ENCODE measurements around the gene RAPGEF1.

GRCh38 chr9:131671133-131671520, 68.7 kb downstream of the RAPGEF1 start:
- no peak for TF ChIP-seq ZNF274 (IDR thresholded peaks at IDR 0.05; ENCODE audit: low read length)
- no peak for TF ChIP-seq ZNF274 (tag by site-specific recombination; IDR thresholded peaks at IDR 0.05; ENCODE audit: borderline replicate concordance)
- TF ChIP-seq TRIM28 (IDR thresholded peaks at IDR 0.05; ENCODE audit: borderline replicate concordance, low read length): no peak
- TF ChIP-seq, protein P1, sequence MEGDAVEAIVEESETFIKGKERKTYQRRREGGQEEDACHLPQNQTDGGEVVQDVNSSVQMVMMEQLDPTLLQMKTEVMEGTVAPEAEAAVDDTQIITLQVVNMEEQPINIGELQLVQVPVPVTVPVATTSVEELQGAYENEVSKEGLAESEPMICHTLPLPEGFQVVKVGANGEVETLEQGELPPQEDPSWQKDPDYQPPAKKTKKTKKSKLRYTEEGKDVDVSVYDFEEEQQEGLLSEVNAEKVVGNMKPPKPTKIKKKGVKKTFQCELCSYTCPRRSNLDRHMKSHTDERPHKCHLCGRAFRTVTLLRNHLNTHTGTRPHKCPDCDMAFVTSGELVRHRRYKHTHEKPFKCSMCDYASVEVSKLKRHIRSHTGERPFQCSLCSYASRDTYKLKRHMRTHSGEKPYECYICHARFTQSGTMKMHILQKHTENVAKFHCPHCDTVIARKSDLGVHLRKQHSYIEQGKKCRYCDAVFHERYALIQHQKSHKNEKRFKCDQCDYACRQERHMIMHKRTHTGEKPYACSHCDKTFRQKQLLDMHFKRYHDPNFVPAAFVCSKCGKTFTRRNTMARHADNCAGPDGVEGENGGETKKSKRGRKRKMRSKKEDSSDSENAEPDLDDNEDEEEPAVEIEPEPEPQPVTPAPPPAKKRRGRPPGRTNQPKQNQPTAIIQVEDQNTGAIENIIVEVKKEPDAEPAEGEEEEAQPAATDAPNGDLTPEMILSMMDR (tag by site-specific recombination; IDR thresholded peaks at IDR 0.05): no peak
- TF ChIP-seq, protein P2, sequence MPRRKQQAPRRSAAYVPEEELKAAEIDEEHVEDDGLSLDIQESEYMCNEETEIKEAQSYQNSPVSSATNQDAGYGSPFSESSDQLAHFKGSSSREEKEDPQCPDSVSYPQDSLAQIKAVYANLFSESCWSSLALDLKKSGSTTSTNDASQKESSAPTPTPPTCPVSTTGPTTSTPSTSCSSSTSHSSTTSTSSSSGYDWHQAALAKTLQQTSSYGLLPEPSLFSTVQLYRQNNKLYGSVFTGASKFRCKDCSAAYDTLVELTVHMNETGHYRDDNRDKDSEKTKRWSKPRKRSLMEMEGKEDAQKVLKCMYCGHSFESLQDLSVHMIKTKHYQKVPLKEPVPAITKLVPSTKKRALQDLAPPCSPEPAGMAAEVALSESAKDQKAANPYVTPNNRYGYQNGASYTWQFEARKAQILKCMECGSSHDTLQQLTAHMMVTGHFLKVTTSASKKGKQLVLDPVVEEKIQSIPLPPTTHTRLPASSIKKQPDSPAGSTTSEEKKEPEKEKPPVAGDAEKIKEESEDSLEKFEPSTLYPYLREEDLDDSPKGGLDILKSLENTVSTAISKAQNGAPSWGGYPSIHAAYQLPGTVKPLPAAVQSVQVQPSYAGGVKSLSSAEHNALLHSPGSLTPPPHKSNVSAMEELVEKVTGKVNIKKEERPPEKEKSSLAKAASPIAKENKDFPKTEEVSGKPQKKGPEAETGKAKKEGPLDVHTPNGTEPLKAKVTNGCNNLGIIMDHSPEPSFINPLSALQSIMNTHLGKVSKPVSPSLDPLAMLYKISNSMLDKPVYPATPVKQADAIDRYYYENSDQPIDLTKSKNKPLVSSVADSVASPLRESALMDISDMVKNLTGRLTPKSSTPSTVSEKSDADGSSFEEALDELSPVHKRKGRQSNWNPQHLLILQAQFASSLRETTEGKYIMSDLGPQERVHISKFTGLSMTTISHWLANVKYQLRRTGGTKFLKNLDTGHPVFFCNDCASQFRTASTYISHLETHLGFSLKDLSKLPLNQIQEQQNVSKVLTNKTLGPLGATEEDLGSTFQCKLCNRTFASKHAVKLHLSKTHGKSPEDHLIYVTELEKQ (tag by site-specific recombination; IDR thresholded peaks at IDR 0.05; ENCODE audit: borderline replicate concordance): no peak
- no peak for TF ChIP-seq SCRT2 (tag by site-specific recombination; IDR thresholded peaks at IDR 0.05)
- no peak for TF ChIP-seq ZFP37 (tag by site-specific recombination; IDR thresholded peaks at IDR 0.05)
